GM23338 (cell line): ENCODE data around the gene TTC28. TPM values are rescaled to one million over a fixed set of nuclear protein-coding genes. Genes with fewer than 3 reads are reported as not detected.

ENCODE experiments used
- ATAC-seq: fragments of 200-7000 bp; cut with Tn5 transposase; 3 replicates; pipeline ENCODE4 v1.9.1; 2020
- DNase-seq: peaks from one replicate; pipeline ENCODE4 v3.0.0-alpha.2; 2015; ENCODE audit warnings: low spot score
- H2AFZ ChIP-seq: fragments of 200-600 bp; sonication (generic); 2 replicates; pipeline ENCODE4 v1.8.0; 2016; ENCODE audit warnings: antibody characterized with exemption, mild to moderate bottlenecking, moderate library complexity
- H3F3A ChIP-seq: fragments of 200-600 bp; sonication (generic); replicated peaks from 2 replicates; pipeline ENCODE4 v1.8.0; 2017; ENCODE audit warnings: antibody characterized with exemption, mixed run types, low read depth
- H3K27ac ChIP-seq: fragments of 200-600 bp; sonication (generic); 2 replicates; pipeline ENCODE4 v1.6.1; 2016; ENCODE audit warnings: low read depth
- H3K27me3 ChIP-seq: fragments of 200-600 bp; sonication (generic); 2 replicates; pipeline ENCODE4 v1.8.0; 2016; ENCODE audit warnings: mild to moderate bottlenecking, mixed run types, moderate library complexity; ENCODE audit not compliant: insufficient read depth
- H3K36me3 ChIP-seq: fragments of 200-600 bp; sonication (generic); 2 replicates; pipeline ENCODE4 v1.8.0; 2016; ENCODE audit warnings: mild to moderate bottlenecking; ENCODE audit not compliant: insufficient read depth
- H3K4me1 ChIP-seq: fragments of 200-600 bp; sonication (generic); 2 replicates; pipeline ENCODE4 v1.8.0; 2016; ENCODE audit warnings: mild to moderate bottlenecking, moderate library complexity; ENCODE audit not compliant: insufficient read depth
- H3K4me2 ChIP-seq: fragments of 200-600 bp; sonication (generic); 2 replicates; pipeline ENCODE4 v1.7.1; 2017; ENCODE audit warnings: mixed run types
- H3K4me3 ChIP-seq: fragments of 200-600 bp; sonication (generic); 2 replicates; pipeline ENCODE4 v1.6.1; 2016; ENCODE audit warnings: mixed run types
- H3K79me2 ChIP-seq: fragments of 200-600 bp; sonication (generic); replicated peaks from 2 replicates; pipeline ENCODE4 v1.8.0; 2017; ENCODE audit warnings: mild to moderate bottlenecking; ENCODE audit not compliant: insufficient read depth
- H3K9me2 ChIP-seq: fragments of 200-600 bp; sonication (generic); 2 replicates; pipeline ENCODE4 v1.8.0; 2017; ENCODE audit not compliant: insufficient read depth
- H4K20me1 ChIP-seq: fragments of 200-600 bp; sonication (generic); replicated peaks from 2 replicates; pipeline ENCODE4 v1.8.0; 2017; ENCODE audit warnings: mild to moderate bottlenecking; ENCODE audit not compliant: insufficient read depth
- H3K27ac Mint-ChIP-seq: 2 replicates; pipeline ENCODE4 v1.8.0; 2020; ENCODE audit warnings: inconsistent platforms, mild to moderate bottlenecking, moderate library complexity, mixed read lengths
- H3K27me3 Mint-ChIP-seq: 3 replicates; pipeline ENCODE4 v1.8.0; 2022; ENCODE audit warnings: low read depth, mild to moderate bottlenecking, moderate library complexity, mixed read lengths, inconsistent platforms; ENCODE audit not compliant: insufficient read depth, poor library complexity
- H3K36me3 Mint-ChIP-seq: 3 replicates; pipeline ENCODE4 v1.8.0; 2021; ENCODE audit warnings: low read depth, mild to moderate bottlenecking, inconsistent platforms, moderate library complexity, mixed read lengths
- H3K4me1 Mint-ChIP-seq: 3 replicates; pipeline ENCODE4 v1.8.0; 2020; ENCODE audit warnings: mild to moderate bottlenecking, inconsistent platforms, mixed read lengths
- H3K4me3 Mint-ChIP-seq: 3 replicates; pipeline ENCODE4 v1.8.0; 2021; ENCODE audit warnings: moderate library complexity, mild to moderate bottlenecking, inconsistent platforms, mixed read lengths
- H3K9me3 Mint-ChIP-seq: 3 replicates; pipeline ENCODE4 v1.8.0; 2020; ENCODE audit warnings: moderate library complexity, mild to moderate bottlenecking, inconsistent platforms, mixed read lengths
- EZH2 ChIP-seq: fragments of 200-600 bp; sonication (generic); IDR thresholded peaks from one replicate; pipeline ENCODE4 v1.8.0; 2017; ENCODE audit warnings: antibody characterized with exemption, mild to moderate bottlenecking, low read depth; ENCODE audit not compliant: unreplicated experiment
- EZH2phosphoT487 ChIP-seq: fragments of 200-600 bp; sonication (generic); IDR thresholded peaks from one replicate; pipeline ENCODE4 v1.8.1; 2018; ENCODE audit warnings: antibody characterized with exemption; ENCODE audit not compliant: unreplicated experiment
- NANOG ChIP-seq: IDR thresholded peaks from 2 replicates; pipeline ENCODE4 v1.6.1; 2016; ENCODE audit warnings: antibody characterized with exemption, borderline replicate concordance
- POLR2AphosphoS5 ChIP-seq: IDR thresholded peaks from 2 replicates; pipeline ENCODE4 v1.6.1; 2016; ENCODE audit warnings: antibody characterized with exemption, low read depth
- STAT1 ChIP-seq: IDR thresholded peaks from one replicate; pipeline ENCODE4 v1.6.1; 2016; ENCODE audit warnings: antibody characterized with exemption; ENCODE audit not compliant: unreplicated experiment
- ZNF331 ChIP-seq: fragments of 250-450 bp; sonication (Bioruptor Pico); IDR thresholded peaks from 2 replicates; pipeline ENCODE4 v1.5.0; 2020; ENCODE audit warnings: low read depth, mild to moderate bottlenecking, moderate library complexity
- polyA plus RNA-seq: library from polyadenylated mRNA; unstranded; fragments of >200 nt; fragmentation: Nextera tagmentation; extraction: Ambion mirVana; gene quantifications from 2 replicates; pipeline ENCODE4 v1.2.1, GENCODE V29; 2016
- total RNA-seq: library from RNA; depleted of rRNA; stranded (reverse); fragments of >200 nt; shearing (Covaris generic); gene quantifications from 2 replicates; pipeline ENCODE4 v1.2.3, GENCODE V29; 2014
- TF ChIP-seq, protein P1 (sequence below): IDR thresholded peaks from one replicate; pipeline ENCODE4 v1.6.1; 2018; ENCODE audit warnings: antibody characterized with exemption; ENCODE audit not compliant: unreplicated experiment
- TF ChIP-seq, protein P2 (sequence below): IDR thresholded peaks from 2 replicates; pipeline ENCODE4 v1.6.1; 2016; ENCODE audit warnings: antibody characterized with exemption
- TF ChIP-seq, protein P3 (sequence below): fragments of 250-450 bp; sonication (Bioruptor Pico); IDR thresholded peaks from 2 replicates; pipeline ENCODE4 v1.5.0; 2020; ENCODE audit warnings: mild to moderate bottlenecking, moderate library complexity
- TF ChIP-seq, protein P4 (sequence below), 2 experiments: fragments of 200-600 bp in 1 of 2; sonication (generic) in 1 of 2; conservative IDR thresholded peaks; 2 replicates each; pipeline versions ENCODE4 v1.5.1 to v1.6.1; 2016 to 2017; ENCODE audit warnings: antibody characterized with exemption in 2 of 2, low read depth in 2 of 2, mild to moderate bottlenecking in 2 of 2, moderate library complexity in 1 of 2

Gene TTC28
- total and polyA plus RNA-seq, 2 experiments from 2014 or later, result 4.5 to 16.1 TPM

DNA sequence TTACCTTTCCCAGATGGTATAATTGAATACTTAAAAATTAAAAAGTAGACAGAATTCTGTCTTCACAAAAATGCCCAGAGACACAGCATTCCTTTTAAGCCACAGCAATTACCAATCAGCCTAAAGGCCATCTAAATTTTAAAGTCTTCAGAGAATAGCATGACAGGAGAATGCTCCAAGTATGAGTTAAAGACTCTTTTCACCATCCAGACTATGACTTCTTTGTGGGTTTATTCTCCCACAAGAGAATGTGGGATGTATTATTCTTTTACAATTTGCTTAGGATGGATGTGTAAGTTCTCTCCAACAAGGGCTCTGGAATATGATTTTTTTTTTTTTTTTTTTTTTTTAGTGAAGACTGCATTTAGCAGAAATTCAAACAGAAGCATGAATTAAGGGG is 249.9 kb downstream of the TTC28 start (continued):
- no peak for TF ChIP-seq POLR2AphosphoS5
- TF ChIP-seq, protein P1, sequence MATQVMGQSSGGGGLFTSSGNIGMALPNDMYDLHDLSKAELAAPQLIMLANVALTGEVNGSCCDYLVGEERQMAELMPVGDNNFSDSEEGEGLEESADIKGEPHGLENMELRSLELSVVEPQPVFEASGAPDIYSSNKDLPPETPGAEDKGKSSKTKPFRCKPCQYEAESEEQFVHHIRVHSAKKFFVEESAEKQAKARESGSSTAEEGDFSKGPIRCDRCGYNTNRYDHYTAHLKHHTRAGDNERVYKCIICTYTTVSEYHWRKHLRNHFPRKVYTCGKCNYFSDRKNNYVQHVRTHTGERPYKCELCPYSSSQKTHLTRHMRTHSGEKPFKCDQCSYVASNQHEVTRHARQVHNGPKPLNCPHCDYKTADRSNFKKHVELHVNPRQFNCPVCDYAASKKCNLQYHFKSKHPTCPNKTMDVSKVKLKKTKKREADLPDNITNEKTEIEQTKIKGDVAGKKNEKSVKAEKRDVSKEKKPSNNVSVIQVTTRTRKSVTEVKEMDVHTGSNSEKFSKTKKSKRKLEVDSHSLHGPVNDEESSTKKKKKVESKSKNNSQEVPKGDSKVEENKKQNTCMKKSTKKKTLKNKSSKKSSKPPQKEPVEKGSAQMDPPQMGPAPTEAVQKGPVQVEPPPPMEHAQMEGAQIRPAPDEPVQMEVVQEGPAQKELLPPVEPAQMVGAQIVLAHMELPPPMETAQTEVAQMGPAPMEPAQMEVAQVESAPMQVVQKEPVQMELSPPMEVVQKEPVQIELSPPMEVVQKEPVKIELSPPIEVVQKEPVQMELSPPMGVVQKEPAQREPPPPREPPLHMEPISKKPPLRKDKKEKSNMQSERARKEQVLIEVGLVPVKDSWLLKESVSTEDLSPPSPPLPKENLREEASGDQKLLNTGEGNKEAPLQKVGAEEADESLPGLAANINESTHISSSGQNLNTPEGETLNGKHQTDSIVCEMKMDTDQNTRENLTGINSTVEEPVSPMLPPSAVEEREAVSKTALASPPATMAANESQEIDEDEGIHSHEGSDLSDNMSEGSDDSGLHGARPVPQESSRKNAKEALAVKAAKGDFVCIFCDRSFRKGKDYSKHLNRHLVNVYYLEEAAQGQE, result no peak
- TF ChIP-seq NANOG, result no peak
- TF ChIP-seq, protein P2, sequence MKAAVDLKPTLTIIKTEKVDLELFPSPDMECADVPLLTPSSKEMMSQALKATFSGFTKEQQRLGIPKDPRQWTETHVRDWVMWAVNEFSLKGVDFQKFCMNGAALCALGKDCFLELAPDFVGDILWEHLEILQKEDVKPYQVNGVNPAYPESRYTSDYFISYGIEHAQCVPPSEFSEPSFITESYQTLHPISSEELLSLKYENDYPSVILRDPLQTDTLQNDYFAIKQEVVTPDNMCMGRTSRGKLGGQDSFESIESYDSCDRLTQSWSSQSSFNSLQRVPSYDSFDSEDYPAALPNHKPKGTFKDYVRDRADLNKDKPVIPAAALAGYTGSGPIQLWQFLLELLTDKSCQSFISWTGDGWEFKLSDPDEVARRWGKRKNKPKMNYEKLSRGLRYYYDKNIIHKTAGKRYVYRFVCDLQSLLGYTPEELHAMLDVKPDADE, result no peak
- no peak for TF ChIP-seq EZH2

DNA sequence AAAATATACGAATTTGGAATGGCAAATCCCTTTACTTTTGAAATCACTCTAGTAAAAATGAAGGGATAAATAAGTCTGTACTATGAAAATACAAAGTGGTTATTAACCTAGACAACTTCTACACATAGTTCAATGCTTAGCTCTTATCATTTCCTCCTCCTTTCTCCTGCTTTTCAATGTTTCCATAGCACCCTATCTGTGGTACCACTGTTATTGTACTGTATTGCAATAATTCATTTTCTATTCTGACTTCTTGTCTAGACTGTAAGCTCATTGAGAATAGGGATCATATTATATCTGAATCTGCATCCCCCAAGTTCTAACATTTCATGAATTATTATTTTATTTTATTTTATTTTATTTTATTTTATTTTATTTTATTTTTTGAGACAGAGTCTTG is 251.4 kb downstream of the TTC28 start:
- peaks cover 13% of the 10 kb centered on the region for H3K4me1 ChIP-seq
- Mint-ChIP-seq H3K27ac (no peak overlapping the region), H3K4me1 (peaks cover 16% of the 10 kb centered on the region), H3K4me3 (no peak overlapping the region), H3K27me3 (peaks cover 3% of the 10 kb centered on the region), H3K9me3 (no peaks in the 10 kb centered on the region), H3K36me3 (no peaks in the 10 kb centered on the region)
- ATAC-seq (no peak), DNase-seq (no peak)
- no peak overlapping the region for H3K4me3 ChIP-seq
- H3K27ac ChIP-seq, result no peak overlapping the region
- H3K9me2 ChIP-seq, result 0 out of 2 replicates have a peak, but pooled peaks cover 3% of the 10 kb centered on the region
- no peaks in the 10 kb centered on the region for H3F3A ChIP-seq
- no peaks in the 10 kb centered on the region for H3K79me2 ChIP-seq
- no peak overlapping the region for H2AFZ ChIP-seq
- H4K20me1 ChIP-seq, result no peaks in the 10 kb centered on the region
- no peak overlapping the region for H3K4me2 ChIP-seq
- no peaks in the 10 kb centered on the region for H3K27me3 ChIP-seq
- no peaks in the 10 kb centered on the region for H3K36me3 ChIP-seq
- TF ChIP-seq EZH2phosphoT487 (no peak), EZH2 (no peak), ZNF331 (CRISPR knock-in tag) (no peak), POLR2AphosphoS5 (no peak), STAT1 (no peak)
- TF ChIP-seq, protein P3, sequence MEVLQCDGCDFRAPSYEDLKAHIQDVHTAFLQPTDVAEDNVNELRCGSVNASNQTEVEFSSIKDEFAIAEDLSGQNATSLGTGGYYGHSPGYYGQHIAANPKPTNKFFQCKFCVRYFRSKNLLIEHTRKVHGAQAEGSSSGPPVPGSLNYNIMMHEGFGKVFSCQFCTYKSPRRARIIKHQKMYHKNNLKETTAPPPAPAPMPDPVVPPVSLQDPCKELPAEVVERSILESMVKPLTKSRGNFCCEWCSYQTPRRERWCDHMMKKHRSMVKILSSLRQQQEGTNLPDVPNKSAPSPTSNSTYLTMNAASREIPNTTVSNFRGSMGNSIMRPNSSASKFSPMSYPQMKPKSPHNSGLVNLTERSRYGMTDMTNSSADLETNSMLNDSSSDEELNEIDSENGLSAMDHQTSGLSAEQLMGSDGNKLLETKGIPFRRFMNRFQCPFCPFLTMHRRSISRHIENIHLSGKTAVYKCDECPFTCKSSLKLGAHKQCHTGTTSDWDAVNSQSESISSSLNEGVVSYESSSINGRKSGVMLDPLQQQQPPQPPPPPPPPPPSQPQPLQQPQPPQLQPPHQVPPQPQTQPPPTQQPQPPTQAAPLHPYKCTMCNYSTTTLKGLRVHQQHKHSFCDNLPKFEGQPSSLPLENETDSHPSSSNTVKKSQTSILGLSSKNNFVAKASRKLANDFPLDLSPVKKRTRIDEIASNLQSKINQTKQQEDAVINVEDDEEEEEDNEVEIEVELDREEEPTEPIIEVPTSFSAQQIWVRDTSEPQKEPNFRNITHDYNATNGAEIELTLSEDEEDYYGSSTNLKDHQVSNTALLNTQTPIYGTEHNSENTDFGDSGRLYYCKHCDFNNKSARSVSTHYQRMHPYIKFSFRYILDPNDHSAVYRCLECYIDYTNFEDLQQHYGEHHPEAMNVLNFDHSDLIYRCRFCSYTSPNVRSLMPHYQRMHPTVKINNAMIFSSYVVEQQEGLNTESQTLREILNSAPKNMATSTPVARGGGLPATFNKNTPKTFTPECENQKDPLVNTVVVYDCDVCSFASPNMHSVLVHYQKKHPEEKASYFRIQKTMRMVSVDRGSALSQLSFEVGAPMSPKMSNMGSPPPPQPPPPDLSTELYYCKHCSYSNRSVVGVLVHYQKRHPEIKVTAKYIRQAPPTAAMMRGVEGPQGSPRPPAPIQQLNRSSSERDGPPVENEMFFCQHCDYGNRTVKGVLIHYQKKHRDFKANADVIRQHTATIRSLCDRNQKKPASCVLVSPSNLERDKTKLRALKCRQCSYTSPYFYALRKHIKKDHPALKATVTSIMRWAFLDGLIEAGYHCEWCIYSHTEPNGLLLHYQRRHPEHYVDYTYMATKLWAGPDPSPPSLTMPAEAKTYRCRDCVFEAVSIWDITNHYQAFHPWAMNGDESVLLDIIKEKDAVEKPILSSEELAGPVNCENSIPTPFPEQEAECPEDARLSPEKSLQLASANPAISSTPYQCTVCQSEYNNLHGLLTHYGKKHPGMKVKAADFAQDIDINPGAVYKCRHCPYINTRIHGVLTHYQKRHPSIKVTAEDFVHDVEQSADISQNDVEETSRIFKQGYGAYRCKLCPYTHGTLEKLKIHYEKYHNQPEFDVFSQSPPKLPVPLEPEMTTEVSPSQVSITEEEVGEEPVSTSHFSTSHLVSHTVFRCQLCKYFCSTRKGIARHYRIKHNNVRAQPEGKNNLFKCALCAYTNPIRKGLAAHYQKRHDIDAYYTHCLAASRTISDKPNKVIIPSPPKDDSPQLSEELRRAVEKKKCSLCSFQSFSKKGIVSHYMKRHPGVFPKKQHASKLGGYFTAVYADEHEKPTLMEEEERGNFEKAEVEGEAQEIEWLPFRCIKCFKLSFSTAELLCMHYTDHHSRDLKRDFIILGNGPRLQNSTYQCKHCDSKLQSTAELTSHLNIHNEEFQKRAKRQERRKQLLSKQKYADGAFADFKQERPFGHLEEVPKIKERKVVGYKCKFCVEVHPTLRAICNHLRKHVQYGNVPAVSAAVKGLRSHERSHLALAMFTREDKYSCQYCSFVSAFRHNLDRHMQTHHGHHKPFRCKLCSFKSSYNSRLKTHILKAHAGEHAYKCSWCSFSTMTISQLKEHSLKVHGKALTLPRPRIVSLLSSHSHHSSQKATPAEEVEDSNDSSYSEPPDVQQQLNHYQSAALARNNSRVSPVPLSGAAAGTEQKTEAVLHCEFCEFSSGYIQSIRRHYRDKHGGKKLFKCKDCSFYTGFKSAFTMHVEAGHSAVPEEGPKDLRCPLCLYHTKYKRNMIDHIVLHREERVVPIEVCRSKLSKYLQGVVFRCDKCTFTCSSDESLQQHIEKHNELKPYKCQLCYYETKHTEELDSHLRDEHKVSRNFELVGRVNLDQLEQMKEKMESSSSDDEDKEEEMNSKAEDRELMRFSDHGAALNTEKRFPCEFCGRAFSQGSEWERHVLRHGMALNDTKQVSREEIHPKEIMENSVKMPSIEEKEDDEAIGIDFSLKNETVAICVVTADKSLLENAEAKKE (CRISPR knock-in tag), result no peak
- TF ChIP-seq, protein P4, sequence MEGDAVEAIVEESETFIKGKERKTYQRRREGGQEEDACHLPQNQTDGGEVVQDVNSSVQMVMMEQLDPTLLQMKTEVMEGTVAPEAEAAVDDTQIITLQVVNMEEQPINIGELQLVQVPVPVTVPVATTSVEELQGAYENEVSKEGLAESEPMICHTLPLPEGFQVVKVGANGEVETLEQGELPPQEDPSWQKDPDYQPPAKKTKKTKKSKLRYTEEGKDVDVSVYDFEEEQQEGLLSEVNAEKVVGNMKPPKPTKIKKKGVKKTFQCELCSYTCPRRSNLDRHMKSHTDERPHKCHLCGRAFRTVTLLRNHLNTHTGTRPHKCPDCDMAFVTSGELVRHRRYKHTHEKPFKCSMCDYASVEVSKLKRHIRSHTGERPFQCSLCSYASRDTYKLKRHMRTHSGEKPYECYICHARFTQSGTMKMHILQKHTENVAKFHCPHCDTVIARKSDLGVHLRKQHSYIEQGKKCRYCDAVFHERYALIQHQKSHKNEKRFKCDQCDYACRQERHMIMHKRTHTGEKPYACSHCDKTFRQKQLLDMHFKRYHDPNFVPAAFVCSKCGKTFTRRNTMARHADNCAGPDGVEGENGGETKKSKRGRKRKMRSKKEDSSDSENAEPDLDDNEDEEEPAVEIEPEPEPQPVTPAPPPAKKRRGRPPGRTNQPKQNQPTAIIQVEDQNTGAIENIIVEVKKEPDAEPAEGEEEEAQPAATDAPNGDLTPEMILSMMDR (conservative IDR thresholded peaks at IDR 0.05; ENCODE audit: low read depth in 2 of 2), result no peak
